Measurements from ENCODE around the gene TMEM54.
"Not testable (repeated sequence)": the region's sequence is repeated elsewhere in the genome, so short reads cannot be mapped to it uniquely, and the experiment has no call there.

Gene TMEM54

DNA sequence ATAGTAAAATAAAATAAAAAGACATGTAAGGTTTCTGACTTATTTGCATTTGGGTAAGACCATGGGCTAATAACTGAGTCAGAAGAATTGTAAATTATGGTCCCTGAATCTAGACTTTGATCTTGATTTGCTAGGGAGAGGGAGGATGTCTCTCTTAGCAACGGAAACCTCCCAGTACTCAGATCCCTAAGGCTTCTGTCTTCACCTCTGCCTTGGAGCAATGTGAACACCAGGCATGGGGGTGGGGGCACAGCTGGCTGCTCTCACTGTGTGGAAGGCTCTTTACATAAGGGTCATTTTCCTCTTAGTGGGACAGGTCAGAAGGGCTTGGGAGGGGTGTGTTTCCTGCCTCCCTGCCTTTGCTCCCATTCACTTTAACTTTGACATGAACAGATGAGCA, 17.0 kb upstream of the TMEM54 start:
- DNase-seq, result no peak

DNA sequence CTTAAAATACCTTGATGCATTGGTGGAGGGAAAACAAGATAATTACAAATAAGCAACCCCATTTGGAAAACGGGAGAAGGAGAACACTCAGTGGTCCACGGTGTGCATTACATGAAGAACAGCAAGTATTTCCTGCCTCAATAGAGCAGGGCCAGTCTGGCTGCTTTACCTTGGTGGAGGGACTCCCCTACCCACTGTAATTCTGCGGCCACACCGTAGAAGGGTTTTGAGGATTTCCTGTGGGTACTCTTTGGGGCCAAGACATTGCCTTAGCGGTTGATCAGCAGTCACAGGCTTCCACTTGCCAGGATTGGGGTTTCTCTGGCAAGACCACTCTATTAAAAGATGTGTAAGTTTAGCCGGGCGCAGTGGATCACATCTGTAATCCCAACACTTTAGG, 16.3 kb upstream of the TMEM54 start:
- no peak for DNase-seq

DNA sequence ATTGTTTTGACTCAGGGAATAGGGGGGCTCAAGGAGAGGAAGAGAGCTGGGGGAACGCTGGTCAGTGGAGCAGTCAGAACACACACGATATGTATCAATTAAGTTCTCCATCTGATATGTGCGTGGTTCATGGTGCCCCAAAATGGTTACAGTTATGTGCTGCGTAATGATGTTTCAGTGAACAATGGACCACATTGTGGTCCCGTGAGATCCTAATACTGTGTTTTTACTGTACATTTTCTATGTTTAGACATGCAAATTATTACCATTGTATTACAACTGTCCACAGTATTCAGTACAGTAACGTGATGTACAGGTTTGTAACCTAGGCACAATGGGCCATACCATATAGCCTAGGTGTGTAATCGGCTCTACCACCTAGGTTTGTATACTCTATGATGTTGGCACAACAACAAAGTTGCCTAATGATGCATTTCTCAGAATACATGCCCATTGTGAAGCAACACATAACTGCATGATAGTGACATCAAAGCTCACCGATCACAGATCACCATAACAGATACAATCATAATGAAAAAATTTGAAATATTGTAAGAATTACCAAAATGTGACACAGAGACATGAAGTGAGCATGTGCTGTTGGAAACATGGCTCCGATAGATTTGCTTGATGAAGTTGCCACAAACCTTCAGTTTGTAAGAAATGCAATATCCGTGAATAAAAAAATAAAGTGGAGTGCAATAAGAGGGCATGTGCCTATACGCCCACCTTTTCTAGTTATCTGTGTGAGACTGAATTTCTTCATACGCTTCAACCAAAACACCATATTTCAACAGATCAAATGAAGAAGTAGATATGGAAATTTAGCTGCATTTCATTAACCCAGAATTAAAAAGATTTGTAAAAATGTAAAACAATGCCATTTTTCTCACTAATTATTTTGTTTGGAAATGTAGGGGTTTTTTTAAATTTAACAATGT, 14.8 kb upstream of the TMEM54 start:
- no peak for DNase-seq

DNA sequence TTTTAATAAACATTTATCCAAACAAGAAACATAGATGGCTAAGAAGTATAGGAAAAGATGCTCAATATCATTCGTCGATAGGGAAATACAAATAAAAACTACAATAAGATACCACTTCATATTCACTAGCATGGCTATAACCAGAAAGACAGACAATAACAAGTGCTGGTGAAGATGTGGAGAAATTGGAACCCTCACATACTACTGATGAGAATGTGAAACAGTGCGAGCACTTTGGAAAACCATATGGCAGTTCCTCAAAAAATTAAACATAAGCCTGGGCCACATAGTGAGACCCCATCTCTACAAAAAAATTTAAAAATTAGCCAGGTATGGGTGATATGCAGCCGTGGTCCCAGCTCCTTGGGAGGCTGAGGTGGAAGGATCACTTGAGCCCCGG, 9.1 kb upstream of the TMEM54 start:
- DNase-seq, result no peak

DNA sequence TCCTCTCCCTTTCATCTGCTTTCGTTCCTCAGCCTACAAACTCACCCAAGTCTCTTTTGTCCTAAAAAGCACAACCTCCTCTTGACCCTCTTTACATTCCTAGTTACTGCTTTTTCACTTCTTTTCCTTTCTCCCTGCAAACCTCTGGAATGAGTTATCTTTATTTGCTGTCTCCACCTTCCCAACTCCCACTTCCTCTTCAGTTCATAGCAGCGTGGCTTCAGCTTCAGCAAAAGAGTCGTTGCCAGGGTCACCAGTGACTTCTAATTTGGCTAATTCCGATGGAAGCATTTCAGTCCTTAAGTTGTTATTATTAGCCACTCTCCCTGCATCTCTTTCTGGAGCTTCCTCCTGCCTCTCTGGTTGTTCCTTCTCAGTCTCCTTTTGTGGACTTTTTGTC, 6.2 kb upstream of the TMEM54 start:
- DNase-seq, result no peak

DNA sequence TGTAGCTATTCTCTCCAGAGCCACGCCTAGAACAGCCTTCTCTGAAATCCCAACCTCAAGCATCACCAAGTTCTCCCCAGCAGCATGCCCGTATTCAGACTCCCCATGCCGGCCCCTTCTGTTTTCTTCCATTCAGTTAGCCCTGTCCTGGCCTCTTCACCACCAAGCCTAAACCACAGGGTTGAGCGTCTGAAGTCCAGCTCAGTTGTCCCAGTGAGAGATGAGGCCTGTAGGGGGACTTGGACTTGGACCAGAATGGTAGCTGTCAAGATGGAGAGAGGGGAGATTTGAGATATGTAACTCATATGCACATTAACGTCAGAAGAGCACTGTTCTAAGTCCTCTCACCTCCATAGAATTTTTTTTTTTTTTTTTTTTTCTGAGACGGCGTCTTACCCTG, 5.5 kb upstream of the TMEM54 start:
- DNase-seq, result no peak

DNA sequence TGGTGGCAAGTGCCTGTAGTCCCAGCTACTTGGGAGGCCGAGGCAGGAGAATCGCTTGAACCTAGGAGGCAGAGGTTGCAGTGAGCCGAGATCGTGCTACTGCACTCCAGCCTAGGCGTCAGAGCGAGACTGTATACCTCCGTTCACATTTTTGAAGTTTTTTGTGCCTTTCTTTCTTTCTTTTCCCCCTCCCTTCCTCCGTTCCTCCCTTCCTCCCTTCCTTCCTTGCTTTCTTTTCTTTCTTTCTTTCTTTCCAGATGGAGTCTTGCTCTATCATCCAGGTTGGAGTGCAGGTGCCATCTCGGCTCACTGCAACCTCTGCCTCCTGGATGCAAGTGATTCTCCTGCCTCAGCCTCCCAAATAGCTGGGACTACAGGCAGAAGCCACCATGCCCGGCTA, 4.4 kb upstream of the TMEM54 start:
- not testable (repeated sequence) for DNase-seq

DNA sequence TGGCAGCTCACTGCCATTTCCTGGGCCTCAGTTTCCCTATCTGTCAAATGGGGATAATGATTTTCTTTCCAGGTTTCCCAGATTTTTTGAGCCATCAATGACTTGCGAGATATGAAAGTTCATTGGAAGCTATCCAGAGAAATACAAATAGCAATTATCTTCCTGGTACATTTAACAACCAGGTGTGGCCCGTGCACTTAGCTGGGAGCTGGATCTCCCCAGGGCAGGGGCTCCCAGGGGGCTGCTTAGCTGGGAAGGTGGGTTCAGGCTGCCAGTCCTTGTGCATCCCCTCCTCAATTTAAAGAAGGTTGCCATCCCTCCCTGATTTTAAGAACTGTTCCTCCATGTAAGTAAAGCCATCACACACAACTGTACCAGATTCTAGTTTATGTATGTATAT, 3.6 kb upstream of the TMEM54 start:
- DNase-seq, result no peak

DNA sequence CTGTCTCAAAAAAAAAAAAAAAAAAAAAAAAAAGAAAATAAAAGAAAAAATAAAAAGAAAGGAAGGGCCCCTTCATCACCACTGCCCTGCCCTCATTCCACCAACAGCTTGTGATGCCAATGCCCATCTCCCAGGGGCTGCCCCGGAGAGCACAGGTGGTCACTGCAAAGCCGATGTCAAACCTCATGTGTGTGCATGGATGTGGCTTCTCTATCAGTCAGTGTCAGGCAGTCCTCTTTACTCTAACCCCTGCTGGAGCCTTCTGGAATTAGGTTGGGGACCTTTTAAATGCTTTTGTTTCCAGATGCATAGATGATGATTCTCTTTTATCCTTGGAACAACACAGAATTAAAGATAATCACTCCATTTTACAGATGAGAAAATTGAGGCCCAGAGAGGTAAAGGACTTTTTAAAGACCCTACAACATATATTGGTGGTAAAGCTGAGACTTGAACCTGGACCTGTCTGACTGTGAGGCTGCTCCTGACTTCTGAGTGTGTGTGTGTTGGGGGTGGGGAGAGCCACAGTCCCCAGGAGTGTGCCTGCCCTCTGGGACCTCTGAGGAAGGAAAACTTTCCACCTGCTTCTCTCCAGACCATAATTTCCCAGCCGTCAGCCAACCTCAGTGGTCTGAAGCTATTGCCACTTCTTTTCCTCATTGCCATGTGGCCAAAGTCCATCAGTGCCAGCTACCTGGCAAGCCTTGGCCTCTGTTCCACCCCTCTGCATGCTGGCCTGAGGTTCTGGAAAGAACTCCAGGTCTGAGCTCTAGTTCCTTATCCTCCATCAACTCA, 3.0 kb upstream of the TMEM54 start:
- no peak for DNase-seq

DNA sequence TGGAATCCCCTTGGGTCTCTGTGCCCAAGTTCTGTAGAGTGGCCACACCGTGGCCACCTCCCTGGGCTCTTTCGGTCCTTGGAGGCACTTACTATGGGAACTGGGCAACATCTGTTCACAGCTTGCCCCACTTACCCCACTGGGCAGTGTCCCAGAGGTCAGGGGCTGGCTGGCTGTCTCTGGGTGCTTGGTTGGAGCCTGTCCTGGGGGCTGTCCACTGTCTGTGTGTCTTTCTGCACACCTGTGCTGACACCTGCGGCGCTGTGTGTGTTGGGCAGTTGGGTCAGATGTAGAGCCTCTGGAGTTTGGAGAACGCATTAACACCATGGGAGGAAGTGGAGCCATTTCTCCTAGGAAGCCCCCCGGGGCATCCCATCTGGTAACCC, 1.3 kb upstream of the TMEM54 start:
- DNase-seq, result no peak

DNA sequence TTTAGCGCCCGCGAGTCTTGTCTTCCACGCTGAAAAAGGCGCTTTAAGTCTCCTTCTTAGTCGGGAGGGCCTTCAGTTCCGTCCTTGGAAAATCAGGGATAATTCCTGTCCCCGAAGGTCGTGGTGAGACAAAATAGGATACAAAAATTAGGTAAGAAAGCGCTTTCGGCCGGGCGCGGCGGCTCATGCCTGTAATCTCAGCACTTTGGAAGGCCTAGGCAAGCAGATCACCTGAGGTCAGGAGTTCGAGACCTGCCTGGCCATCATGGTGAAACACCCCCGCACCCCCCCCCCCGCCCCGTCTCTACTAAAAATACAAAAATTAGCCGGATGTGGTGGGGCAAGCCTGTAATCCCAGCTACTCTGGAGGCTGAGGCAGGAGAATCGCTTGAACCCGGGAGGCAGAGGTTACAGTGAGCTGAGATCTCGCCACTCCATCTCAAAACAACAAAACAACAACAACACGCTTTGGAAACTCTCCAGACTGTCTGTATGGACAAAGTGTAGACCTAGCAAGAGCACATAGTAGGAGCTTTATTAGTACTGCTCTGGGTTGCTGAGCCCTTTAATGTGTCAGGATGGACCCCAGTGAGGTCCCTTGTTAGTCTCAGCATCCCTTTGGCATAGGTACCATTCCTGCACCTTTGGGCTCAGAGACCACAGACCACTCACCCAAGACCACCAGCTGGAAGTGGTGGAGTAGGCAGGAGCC, 790 bp upstream of the TMEM54 start:
- no peak for DNase-seq

DNA sequence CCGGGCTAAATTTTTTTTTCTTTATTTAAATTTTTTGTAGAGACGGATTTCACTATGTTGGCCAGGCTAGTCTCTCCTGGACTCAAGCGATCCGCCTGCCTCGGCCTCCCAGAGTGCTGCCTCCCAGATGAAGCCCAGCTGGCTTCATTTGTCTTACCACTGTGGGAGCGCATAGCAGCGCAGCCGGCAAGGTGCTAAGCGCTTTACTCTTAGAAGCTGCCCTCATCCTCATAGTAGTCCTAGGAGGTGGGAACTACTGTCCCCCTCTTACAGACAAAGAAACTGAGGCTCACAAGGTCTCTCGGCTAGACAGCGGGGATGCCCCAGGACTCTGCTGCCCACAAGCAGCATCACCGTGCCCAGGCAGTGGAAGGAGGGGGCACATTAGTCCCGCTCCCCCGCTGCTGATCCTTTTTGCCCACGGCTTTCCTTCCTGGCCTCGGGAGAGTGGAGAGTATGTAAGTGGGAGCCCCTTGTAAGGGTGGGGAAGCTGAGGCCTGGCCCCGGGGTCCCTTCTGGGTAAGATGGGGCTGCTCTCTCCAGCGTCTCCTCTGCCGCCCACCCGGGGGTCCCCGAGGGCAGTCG, 726 bp downstream of the TMEM54 start:
- no peak for DNase-seq

DNA sequence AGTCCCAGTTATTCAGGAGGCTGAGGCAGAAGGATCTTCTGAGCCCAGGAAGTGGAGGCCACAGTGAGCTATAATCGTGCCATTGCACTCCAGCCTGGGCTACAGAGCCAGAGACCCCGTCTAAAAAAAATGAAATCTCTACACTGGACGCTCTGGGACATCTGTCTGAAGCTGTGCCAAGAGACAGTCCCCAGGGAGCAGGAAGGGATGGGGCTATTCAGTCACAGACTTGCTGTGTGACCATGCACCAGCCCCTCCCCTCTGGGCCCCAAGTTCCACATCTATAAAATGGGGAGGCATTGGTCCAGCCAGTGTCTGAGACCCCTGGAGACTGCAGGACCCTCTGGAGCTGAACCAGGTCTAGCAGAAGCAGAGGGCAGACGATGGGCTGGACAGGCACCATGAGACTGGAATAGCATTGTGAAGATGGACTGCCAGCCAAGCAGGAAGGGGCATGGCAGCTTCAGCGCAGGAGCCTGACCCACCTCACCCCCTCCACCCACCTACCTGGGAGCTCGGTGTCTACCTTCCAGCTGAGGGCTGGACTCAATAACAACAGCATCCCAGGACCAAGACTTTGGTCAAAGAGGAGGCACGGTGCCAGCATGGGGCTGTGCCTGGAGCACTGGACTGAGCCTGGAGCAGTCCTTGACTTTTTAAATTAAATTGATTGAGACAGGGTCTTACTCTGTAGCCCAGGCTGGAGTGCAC, 1.4 kb downstream of the TMEM54 start:
- DNase-seq, result no peak

DNA sequence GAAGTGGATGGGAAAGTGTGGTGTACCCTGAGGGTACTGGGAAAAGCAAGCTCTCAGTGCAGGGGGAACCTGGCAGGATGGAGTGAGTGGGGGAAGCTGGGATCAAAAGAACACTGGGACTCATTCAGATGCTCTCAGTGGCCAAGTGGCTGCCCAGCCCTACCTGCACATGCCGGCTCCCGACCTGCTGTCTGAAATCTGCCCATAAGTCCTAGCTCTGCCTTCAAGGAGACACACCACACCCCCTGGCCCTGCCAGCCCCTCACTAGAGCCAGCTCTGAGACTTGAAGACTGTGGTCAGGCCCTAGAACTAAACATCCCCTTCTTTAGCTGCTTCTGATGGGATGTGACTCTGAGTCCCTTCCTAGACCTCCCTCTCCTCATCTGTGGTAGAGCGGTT, 2.2 kb downstream of the TMEM54 start:
- no peak for DNase-seq

DNA sequence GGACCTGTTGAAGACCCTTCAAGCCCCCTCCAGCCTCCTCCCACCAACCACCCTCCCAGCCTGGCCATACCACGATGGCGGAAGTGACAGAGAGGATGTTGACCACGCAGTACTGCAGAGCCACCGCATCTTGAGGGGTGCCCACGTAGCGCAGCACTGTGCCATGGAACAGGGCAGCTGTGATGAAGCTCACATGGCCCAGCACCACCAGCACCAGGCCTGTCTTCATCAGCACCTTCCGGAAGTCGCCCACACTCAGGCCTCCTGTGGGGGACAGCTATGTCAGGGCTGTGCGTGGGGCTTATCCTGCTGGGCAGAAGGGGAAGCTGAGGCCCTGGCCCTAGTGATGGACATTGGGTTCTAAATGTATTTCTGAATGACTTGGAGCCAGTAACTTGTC, 3.1 kb downstream of the TMEM54 start:
- no peak for DNase-seq

DNA sequence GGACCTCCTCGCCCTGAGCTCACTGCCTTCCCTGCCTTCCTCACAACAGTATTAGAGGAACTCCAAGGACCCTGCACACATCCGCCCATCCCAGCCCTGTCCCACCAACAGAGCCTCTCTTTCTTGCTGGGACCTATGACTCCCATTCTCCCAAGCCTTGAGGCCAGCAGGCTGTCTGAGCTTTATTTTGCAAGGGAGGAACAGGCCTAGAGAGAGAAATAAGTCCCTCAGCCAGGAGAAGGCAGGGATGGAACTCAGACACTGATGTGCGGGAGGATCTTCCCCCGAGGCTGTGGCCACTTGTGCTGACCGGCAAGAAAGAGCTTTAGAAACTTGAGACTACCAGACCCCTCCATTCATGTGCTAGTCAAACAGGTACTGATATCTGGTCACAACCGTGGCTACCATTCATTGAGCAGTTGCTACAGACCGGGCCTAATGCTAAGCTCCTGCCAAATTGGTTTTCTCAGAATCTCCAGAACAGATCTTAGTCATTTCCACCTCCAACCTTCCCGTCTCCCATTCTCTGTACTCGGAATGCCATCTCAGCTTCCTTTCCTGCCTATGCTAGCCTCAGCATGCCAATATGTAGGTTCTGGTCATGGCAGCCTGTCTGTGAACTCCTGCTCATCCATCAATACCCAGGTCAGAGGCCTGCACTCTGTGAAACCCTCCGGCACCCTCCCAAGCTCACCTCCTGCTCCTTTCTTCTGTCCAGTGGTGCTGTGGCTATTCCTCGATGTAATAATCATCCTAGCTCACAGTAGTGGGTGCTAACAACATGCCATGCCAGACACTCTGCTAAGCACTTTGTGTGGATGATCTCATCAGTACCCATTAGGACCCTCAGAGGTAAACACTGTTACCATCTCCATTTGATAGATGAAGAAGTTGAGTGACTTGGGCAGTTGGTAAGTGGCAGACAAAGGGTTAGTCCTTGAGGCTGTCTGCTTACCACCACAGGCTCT, 3.8 kb downstream of the TMEM54 start:
- no peak for DNase-seq

DNA sequence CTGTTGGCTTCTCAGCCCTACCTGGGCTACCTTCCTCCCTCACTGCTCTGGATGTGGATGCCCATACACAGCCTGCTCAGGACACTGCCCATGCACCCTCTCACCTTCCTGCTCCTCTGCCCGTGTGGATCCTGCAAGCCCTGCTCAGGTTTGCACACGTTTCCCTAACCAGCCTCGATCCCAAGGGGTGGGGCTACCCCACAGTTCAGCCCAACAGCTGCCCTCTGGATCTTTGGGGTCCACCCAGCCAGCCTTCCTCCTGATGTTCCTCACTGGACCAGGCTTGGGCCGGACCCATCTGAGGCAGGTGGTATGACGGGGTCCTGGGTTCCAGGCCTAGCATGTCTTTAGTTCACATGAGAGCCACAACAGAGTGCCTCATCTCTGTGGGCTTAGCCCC, 4.7 kb downstream of the TMEM54 start:
- DNase-seq, result no peak

DNA sequence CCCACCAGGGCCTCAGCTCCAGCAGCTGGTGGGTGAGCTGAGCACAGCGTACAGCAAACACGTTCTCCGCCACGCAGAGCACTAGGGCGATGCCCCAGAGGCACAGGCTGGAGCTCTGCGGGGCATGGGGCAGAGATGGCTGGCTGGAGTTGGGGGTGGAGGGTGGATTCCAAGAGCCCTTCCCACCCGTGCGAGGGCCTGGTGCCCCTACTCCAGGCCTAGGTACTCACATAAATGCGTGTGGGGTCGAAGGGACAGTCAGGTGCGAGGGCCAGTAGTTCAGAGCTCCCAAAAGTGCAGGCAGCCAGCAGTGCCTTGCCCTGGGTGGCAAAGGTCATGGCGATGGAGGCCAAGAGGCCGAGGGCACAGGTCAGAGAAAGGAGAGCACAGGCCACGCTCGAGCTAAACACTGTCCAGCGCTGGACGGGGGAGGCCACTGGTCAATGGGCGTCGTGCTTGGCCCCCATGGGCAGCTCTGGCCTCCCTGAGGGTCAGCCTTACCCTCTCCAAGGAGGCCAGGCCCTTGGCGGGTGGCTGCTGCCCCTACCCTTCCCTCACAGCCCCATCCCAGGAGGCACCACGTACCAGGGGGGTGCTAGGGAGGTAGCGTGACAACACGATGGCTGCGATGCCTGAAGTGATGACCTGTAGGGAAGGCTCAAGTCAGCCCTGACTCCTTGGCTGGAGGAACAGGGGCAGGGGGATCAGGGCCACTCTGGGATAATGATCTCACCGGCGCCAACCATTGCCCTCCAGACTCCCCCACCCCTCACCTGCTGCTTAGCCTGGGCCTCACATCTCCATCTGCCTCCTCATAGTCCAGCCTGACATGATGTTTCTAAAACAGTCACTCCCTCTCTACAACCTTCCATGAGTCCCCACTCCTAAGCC, 5.6 kb downstream of the TMEM54 start:
- DNase-seq, result no peak

DNA sequence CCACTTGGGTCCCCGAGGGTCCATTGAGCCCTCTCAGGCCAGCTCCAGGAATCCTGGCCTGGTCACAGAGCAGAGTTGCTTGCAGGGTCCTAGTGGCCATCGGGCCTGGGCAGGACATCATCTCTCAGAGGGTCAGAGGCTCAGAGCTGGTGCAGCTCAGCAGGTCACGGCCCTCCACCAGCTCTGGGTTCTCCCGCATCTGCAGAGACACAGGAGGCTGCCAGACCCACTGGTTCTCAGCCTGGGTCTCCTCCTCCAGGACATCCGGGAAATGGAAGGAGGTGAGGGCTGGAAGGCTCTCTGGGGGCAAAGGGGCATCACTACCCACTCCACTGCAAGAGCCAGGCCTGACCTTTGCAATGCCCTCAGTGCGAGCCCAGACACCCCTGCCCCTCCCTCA, 6.5 kb downstream of the TMEM54 start:
- DNase-seq, result no peak

DNA sequence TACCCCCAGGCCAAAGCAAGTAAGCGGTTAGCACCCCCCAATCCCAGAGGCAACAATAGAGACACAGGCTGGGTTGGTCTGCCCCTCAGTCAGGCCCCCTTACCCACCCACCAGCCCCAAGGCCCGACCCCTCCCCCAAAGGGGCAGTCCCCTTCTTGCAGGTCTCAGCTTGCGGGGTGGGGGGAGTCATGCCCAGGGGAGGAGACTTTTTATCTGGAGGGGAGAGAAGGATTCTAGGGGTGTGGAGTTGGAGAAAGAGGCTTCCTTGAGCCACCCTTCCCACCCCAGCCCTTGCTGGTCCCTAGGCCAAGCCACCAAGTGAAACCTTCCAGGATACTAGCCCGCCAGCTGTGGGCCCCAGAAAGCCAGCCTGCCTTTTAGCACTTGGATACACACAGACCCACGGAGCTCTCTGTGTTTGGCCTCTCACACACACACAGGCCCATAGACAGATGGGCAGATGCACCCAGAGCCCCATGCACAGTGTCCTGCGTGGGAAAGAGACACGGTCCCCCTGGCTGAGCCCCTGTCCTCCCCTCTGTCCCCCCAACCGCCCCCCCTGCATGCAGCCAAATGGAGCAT, 7.1 kb downstream of the TMEM54 start:
- DNase-seq, result peak; percentile 45

Data from NCI-H2171 (cell line).